AG10803 (cell line): ENCODE results near the gene GCNT3.
A peak's percentile ranks its signal among the peaks of the same experiment; 100 is the strongest.

Experiments
- DNase-seq: peaks from one replicate; pipeline ENCODE4 v3.0.0; 2010; ENCODE audit warnings: low read depth
- H3K4me3 ChIP-seq: 2 replicates; pipeline ENCODE4 v1.5.1; 2011; ENCODE audit warnings: mild to moderate bottlenecking, low read length, control low read depth
- CTCF ChIP-seq: conservative IDR thresholded peaks from 2 replicates; pipeline ENCODE4 v1.5.1; 2011; ENCODE audit warnings: mild to moderate bottlenecking, low read length, control low read depth, inconsistent platforms

The GCNT3 gene

GRCh38 chr15:59646277-59646676 is 34.7 kb downstream of the GCNT3 start:
- TF ChIP-seq CTCF = no peak
- no peak for DNase-seq
- no peak overlapping the region for H3K4me3 ChIP-seq

- DNase-seq = no peak
- H3K4me3 ChIP-seq = no peak overlapping the region
- TF ChIP-seq CTCF = no peak
Measured at GRCh38 chr15:59647085-59647484, 35.5 kb downstream of the GCNT3 start.

GRCh38 chr15:59649603-59650002 is 38.0 kb downstream of the GCNT3 start:
- H3K4me3 ChIP-seq = no peak overlapping the region
- no peak for TF ChIP-seq CTCF
- DNase-seq = no peak

GRCh38 chr15:59654046-59654445 is 42.5 kb downstream of the GCNT3 start:
- DNase-seq = no peak
- no peak for TF ChIP-seq CTCF
- H3K4me3 ChIP-seq = no peak overlapping the region

- TF ChIP-seq CTCF = no peak
- DNase-seq = peak; percentile 90
- peak within 1 kb of the TSS; percentile 79 for H3K4me3 ChIP-seq
Measured at GRCh38 chr15:59656897-59657634, 45.5 kb downstream of the GCNT3 start, which contains the start of gene GTF2A2. GTF2A2 (minus strand) TSS chr15:59657515; CDS start chr15:59652277, 5,238 bp downstream.

GRCh38 chr15:59657635-59658125 is 46.1 kb downstream of the GCNT3 start:
- TF ChIP-seq CTCF = no peak
- no peak for DNase-seq
- H3K4me3 ChIP-seq = peak overlapping the region; percentile 79

- H3K4me3 ChIP-seq = no peak overlapping the region
- no peak for DNase-seq
- TF ChIP-seq CTCF = no peak
Measured at GRCh38 chr15:59659366-59659765, 47.8 kb downstream of the GCNT3 start.
